Neural crest cell (in vitro differentiated cells): Measurements from ENCODE around the gene CCR5. TPM values are rescaled to one million over a fixed set of nuclear protein-coding genes. Genes with fewer than 3 reads are reported as not detected.

Experiments used
- DNase-seq: peaks from one replicate; pipeline ENCODE4 v3.0.0; 2021; ENCODE audit warnings: low read depth, mixed read lengths, low spot score
- H3K27ac Mint-ChIP-seq: one replicate; pipeline ENCODE4 v1.8.0; 2021; ENCODE audit warnings: mild to moderate bottlenecking, mixed read lengths; ENCODE audit not compliant: unreplicated experiment
- H3K27me3 Mint-ChIP-seq: 2 replicates; pipeline ENCODE4 v1.8.0; 2021; ENCODE audit warnings: low read depth, mild to moderate bottlenecking, mixed read lengths
- H3K36me3 Mint-ChIP-seq: 2 replicates; pipeline ENCODE4 v1.8.0; 2021; ENCODE audit warnings: low read depth, mild to moderate bottlenecking, mixed read lengths
- H3K4me1 Mint-ChIP-seq: 2 replicates; pipeline ENCODE4 v1.8.0; 2021; ENCODE audit warnings: mixed read lengths
- H3K4me3 Mint-ChIP-seq: one replicate; pipeline ENCODE4 v1.8.0; 2021; ENCODE audit warnings: mild to moderate bottlenecking, mixed read lengths
- H3K9me3 Mint-ChIP-seq: 2 replicates; pipeline ENCODE4 v1.8.0; 2021; ENCODE audit warnings: mixed read lengths
- total RNA-seq: library from RNA; stranded (reverse); gene quantifications from 2 replicates; pipeline ENCODE4 v1.2.1, GENCODE V29; 2021
- TF ChIP-seq, protein P1 (sequence below): fragments of 200-600 bp; sonication (generic); conservative IDR thresholded peaks from 2 replicates; pipeline ENCODE4 v1.5.0; 2021; ENCODE audit warnings: antibody characterized with exemption, mild to moderate bottlenecking

Gene CCR5
- total RNA-seq, 1 donor from 2014 or later, result not detected

DNA sequence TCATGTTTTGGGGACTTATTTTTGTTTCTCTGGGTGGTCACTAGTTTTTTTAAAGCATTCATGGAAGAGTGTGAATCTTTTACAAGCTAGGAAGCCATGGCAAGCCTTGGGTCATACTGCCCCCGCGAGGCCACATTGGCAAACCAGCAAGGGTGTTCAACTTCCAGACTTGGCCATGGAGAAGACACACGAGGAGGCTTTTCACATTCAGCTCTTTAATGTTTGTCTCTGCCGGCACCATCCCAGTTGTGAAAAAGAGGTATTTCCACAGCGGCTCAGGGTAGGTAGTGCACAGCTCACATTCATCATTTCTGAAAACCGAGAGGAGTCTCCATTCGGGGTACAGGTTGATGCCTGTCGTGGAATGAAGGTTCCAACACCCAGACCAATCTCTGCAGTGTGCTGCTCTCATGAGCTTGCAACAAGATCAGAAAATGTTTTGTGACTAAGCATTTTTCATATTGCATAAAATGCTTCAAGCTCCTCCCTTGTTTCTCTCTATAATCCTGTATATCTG, 7.7 kb downstream of the CCR5 start:
- no peaks in the 10 kb centered on the region for H3K36me3 Mint-ChIP-seq
- TF ChIP-seq, protein P1, sequence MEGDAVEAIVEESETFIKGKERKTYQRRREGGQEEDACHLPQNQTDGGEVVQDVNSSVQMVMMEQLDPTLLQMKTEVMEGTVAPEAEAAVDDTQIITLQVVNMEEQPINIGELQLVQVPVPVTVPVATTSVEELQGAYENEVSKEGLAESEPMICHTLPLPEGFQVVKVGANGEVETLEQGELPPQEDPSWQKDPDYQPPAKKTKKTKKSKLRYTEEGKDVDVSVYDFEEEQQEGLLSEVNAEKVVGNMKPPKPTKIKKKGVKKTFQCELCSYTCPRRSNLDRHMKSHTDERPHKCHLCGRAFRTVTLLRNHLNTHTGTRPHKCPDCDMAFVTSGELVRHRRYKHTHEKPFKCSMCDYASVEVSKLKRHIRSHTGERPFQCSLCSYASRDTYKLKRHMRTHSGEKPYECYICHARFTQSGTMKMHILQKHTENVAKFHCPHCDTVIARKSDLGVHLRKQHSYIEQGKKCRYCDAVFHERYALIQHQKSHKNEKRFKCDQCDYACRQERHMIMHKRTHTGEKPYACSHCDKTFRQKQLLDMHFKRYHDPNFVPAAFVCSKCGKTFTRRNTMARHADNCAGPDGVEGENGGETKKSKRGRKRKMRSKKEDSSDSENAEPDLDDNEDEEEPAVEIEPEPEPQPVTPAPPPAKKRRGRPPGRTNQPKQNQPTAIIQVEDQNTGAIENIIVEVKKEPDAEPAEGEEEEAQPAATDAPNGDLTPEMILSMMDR, result peak; percentile 75
- H3K27ac Mint-ChIP-seq, result no peak overlapping the region
- no peaks in the 10 kb centered on the region for H3K9me3 Mint-ChIP-seq
- no peaks in the 10 kb centered on the region for H3K4me1 Mint-ChIP-seq
- H3K27me3 Mint-ChIP-seq, result peaks cover 44% of the 10 kb centered on the region
- no peak overlapping the region for H3K4me3 Mint-ChIP-seq
- peak; percentile 60 for DNase-seq

DNA sequence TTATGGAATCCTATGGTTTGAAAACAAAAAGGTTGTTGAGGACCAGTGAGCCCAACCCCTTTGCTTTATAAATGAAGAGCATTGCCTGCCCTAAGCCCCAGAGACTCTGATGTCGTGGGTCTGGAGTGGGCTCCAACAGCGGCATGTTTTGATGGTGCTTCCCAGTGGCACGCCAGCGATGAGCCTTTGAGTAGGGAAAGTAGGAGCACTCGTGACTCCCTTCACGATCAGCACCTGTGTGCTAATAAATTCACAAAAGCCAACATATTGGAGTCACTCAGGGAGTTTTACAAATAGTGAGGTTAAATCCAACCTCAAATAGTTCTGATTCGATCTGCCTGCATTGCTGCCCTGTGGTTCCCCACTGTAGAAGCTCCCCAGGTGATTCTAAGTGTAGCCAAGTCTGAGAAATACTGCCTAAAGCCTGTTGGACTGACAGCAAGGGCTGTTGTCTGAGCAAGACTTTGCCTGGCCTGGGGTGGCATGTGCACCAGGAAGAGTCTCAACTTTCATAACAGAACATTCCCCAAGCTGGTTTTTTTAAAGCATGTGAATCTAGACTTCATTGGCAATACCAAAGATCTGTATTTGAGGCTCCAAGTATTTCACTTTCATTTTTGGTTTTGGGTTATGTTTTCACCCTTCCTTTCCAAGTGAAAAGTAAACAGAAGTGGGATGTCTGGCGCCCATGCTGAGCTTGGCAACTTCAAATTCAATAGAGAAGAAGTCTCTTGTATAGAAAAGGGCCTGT, 9.9 kb downstream of the CCR5 start:
- no peak for DNase-seq
- no peak overlapping the region for H3K27ac Mint-ChIP-seq
- H3K4me3 Mint-ChIP-seq, result no peak overlapping the region
- peaks cover 29% of the 10 kb centered on the region for H3K27me3 Mint-ChIP-seq
- H3K9me3 Mint-ChIP-seq, result peaks cover 3% of the 10 kb centered on the region
- no peaks in the 10 kb centered on the region for H3K36me3 Mint-ChIP-seq
- TF ChIP-seq, protein P1, result no peak
- no peaks in the 10 kb centered on the region for H3K4me1 Mint-ChIP-seq

- Mint-ChIP-seq H3K27ac (no peak overlapping the region), H3K4me3 (no peak overlapping the region), H3K9me3 (peaks cover 6% of the 10 kb centered on the region), H3K36me3 (no peaks in the 10 kb centered on the region), H3K4me1 (no peaks in the 10 kb centered on the region), H3K27me3 (peaks cover 23% of the 10 kb centered on the region)
- TF ChIP-seq, protein P1, result no peak
- DNase-seq, result no peak
These were observed 10.9 kb downstream of the CCR5 start for GRCh38 chr3:46381625-46382024.

DNA sequence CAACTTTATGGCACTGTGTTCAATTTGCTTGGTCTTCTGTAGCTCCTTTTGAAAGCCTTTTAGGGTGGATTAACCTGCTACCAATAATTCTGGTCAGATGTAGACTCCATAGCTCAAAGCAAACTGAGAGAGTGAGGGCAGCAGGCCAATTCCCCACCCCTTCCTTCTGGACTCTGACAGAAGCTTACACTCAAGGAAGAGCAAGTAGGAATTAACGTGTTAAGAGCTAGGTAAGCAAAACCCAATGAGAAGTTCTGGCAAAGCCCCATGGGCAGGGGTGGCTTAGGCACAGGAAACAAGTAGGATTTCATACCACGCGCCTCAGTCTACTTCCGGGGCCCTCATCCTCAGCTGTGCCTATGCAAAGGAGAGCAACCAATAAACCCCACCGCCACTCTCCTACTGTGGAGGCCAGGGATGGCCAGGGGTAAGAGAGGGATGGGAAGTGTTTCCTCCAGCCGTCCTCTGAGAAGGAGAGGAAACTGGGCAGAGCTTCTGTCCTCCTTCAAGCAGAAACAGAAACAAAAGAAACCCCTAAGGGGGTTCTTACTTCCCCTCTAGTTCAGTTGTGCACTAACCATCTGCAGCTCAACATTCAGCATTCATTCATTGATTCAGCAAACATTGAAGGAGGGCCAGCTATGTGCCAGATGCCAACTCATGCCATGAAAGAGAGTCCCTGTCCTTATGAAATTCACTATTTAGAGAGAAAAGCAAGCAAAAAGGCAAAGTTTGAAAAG, 12.6 kb downstream of the CCR5 start:
- DNase-seq, result no peak
- Mint-ChIP-seq H3K9me3 (peaks cover 6% of the 10 kb centered on the region), H3K27ac (no peak overlapping the region), H3K36me3 (no peaks in the 10 kb centered on the region), H3K4me1 (no peaks in the 10 kb centered on the region), H3K4me3 (no peak overlapping the region), H3K27me3 (peaks cover 13% of the 10 kb centered on the region)
- TF ChIP-seq, protein P1, result no peak

GRCh38 chr3:46383951-46384330, 13.2 kb downstream of the CCR5 start:
- Mint-ChIP-seq H3K9me3 (peaks cover 6% of the 10 kb centered on the region), H3K27ac (no peak overlapping the region), H3K36me3 (no peaks in the 10 kb centered on the region), H3K4me1 (no peaks in the 10 kb centered on the region), H3K4me3 (no peak overlapping the region), H3K27me3 (peaks cover 12% of the 10 kb centered on the region)
- DNase-seq, result no peak
- TF ChIP-seq, protein P1, result no peak
